Heart left ventricle (tissue), 16 donors: ENCODE data around the gene RPS29. TPM values are rescaled to one million over a fixed set of nuclear protein-coding genes. Genes with fewer than 3 reads are reported as not detected.

Experiments used
- ATAC-seq, 4 donors: fragments of 200-7000 bp; cut with Tn5 transposase; one replicate each; pipeline ENCODE4 v1.9.1; 2020 to 2022; ENCODE audit warnings: moderate library complexity in 4 of 4, mild to moderate bottlenecking in 3 of 4, moderate number of reproducible peaks in 1 of 4
- DNase-seq, 5 donors: peaks; one replicate each; pipeline ENCODE4 v3.0.0-alpha.2; 2020
- H3K27ac ChIP-seq, 12 donors: fragments of 200-600 bp; sonication (generic) in 4 of 12; one replicate each; pipeline versions ENCODE4 v1.5.0 to v1.8.0; 2016 to 2022; ENCODE audit warnings: mild to moderate bottlenecking in 2 of 12
- H3K27me3 ChIP-seq, 9 donors: fragments of 200-600 bp; sonication (generic) in 2 of 9; one replicate each; pipeline versions ENCODE4 v1.5.1 to v1.8.0; 2016 to 2022; ENCODE audit warnings: mild to moderate bottlenecking in 3 of 9
- H3K36me3 ChIP-seq, 9 donors: fragments of 200-600 bp; sonication (generic) in 2 of 9; one replicate each; pipeline versions ENCODE4 v1.5.0 to v1.8.0; 2018 to 2022; ENCODE audit warnings: mild to moderate bottlenecking in 2 of 9
- H3K4me1 ChIP-seq, 12 donors: fragments of 200-600 bp; sonication (generic) in 4 of 12; one replicate each; pipeline versions ENCODE4 v1.5.0 to v1.8.0; 2016 to 2022; ENCODE audit warnings: mild to moderate bottlenecking in 3 of 12
- H3K4me3 ChIP-seq, 12 donors: fragments of 200-600 bp; sonication (generic) in 4 of 12; one replicate each; pipeline versions ENCODE4 v1.5.0 to v1.8.0; 2017 to 2022; ENCODE audit warnings: mild to moderate bottlenecking in 9 of 12, moderate library complexity in 4 of 12
- H3K9me3 ChIP-seq, 12 donors: fragments of 200-600 bp; sonication (generic) in 4 of 12; one replicate each; pipeline versions ENCODE4 v1.5.0 to v1.8.0; 2016 to 2022; ENCODE audit warnings: mild to moderate bottlenecking in 1 of 12
- CTCF ChIP-seq, 12 donors: fragments of 200-600 bp; sonication (generic) in 4 of 12; IDR thresholded peaks; one replicate each; pipeline versions ENCODE4 v1.5.0 to v1.8.0; 2018 to 2022; ENCODE audit warnings: antibody characterized with exemption in 12 of 12, mild to moderate bottlenecking in 5 of 12
- POLR2A ChIP-seq, 2 donors: fragments of 450-650 bp; IDR thresholded peaks; one replicate each; pipeline ENCODE4 v1.6.1; 2017; ENCODE audit warnings: antibody characterized with exemption in 2 of 2, mild to moderate bottlenecking in 2 of 2, moderate library complexity in 2 of 2
- WGBS, 4 donors: extraction: QIAGEN DNeasy Blood & Tissue Kit in 2 of 4; methylation state at CpG; one replicate each; pipeline versions ENCODE4 v1.1.5 to v1.1.7; 2013 to 2018; 5-methylcytosine and 5-hydroxymethylcytosine counted together
- intact Hi-C, 10 donors: fragments of 100-400 bp; cut with DNase I; formaldehyde crosslinking; loops; one replicate each; pipeline versions ENCODE4 v1.11.1 to v1.14.2; 2022
- polyA plus RNA-seq, 2 donors: library from polyadenylated mRNA; stranded (reverse); fragments of 200-250 nt; gene quantifications; one replicate each; pipeline ENCODE4 v1.2.3, GENCODE V29; 2013
- total RNA-seq, 9 donors: library from RNA; depleted of rRNA in 2 of 9; stranded (reverse); fragments of >200 nt in 2 of 9; fragmentation: NEBNext Ultra II Directional in 3 of 9; extraction: Animal tissue kit (Norgen Biotek cat#: 25700) in 3 of 9; gene quantifications; one replicate each; pipeline versions ENCODE4 v1.1.0 to v1.2.4, GENCODE V29; 2016 to 2023
- donor health status: ischemic (EF 13 %, LVEDD 7.1; RV severe dilation, severe dysfunction).
- donor health status: healthy with polysubstance abuse.
- donor health status: DM: no; HTN: yes; CAD: no.
- donor health status: DM: no; HTN: no; CAD: no.
- donor health status: ischemic (EF 25% LVEDD 6.9; RV normal size, moderate dysfunction).
- donor health status: ischemic (EF 25% LVEDD 5.7; RV mildly dilated, moderate dysfunction).
- donor health status: healthy.
- donor health status: DM: yes; HTN: yes; CAD: no.
- donor health status: ischemic (EF 35%, LVEDD 5.7; RV mildly dilated, moderate dysfunction).
- donor health status: nonischemic (EF 11% LVEDD 7.7; RV severe dilation, severe dysfunction).
- donor health status: DM: yes; HTN: yes; CAD: no.
- donor health status: PGD.
- donor health status: ischemic (EF 29% LVEDD 5.4; RV normal size, mild dysfunction).
- donor health status: nonischemic (EF 23%, LVEDD 6.1; RV moderate dilation, normal function).

Gene RPS29
- total and polyA plus RNA-seq, 11 donors, result 507 to 4,598 (median 922) TPM

GRCh38 chr14:49615776-49616175 lies 29.6 kb upstream of the RPS29 start:
- H3K9me3 ChIP-seq, result no peaks in the 10 kb centered on the region
- H3K36me3 ChIP-seq, result peaks cover 0 to 34% (median 23%) of the 10 kb centered on the region in 9 donors
- no peaks in the 10 kb centered on the region for H3K27me3 ChIP-seq
- no peak for ATAC-seq
- WGBS, 4 donors, result 80 to 94% (median 92%) methylated on average over 6 of the region's 6 CpGs
- DNase-seq, result no peak
- peaks cover 0 to 20% (median 9%) of the 10 kb centered on the region in 12 donors for H3K4me1 ChIP-seq
- no peak overlapping the region for H3K27ac ChIP-seq
- H3K4me3 ChIP-seq, result no peak overlapping the region
- TF ChIP-seq CTCF (IDR thresholded peaks at IDR 0.05) (no peak), POLR2A (IDR thresholded peaks at IDR 0.05) (no peak)
- intact Hi-C loops, result no loop called here

GRCh38 chr14:49614196-49614595 lies 28.0 kb upstream of the RPS29 start:
- Histone ChIP-seq H3K36me3 (peaks cover 0 to 34% (median 23%) of the 10 kb centered on the region in 9 donors), H3K4me3 (no peak overlapping the region), H3K9me3 (no peaks in the 10 kb centered on the region), H3K27ac (no peak overlapping the region), H3K4me1 (peaks cover 0 to 14% (median 3%) of the 10 kb centered on the region in 12 donors), H3K27me3 (no peaks in the 10 kb centered on the region)
- 95 to 99% (median 97%) methylated on average over 2 of the region's 2 CpGs for WGBS, 4 donors
- TF ChIP-seq POLR2A (IDR thresholded peaks at IDR 0.05) (no peak), CTCF (IDR thresholded peaks at IDR 0.05) (no peak)
- ATAC-seq (no peak), DNase-seq (no peak)
- intact Hi-C loops, result no loop called here

- WGBS, 4 donors, result 92 to 94% (median 93%) methylated on average over 8 of the region's 8 CpGs
- Histone ChIP-seq H3K4me3 (no peak overlapping the region), H3K4me1 (peaks cover 0 to 5% (median 0%) of the 10 kb centered on the region in 12 donors), H3K27me3 (no peaks in the 10 kb centered on the region), H3K27ac (no peak overlapping the region), H3K36me3 (peaks cover 0 to 26% (median 13%) of the 10 kb centered on the region in 9 donors), H3K9me3 (no peaks in the 10 kb centered on the region)
- TF ChIP-seq CTCF (IDR thresholded peaks at IDR 0.05), result no peak
- no peak for TF ChIP-seq POLR2A (IDR thresholded peaks at IDR 0.05)
- ATAC-seq (no peak), DNase-seq (no peak)
- intact Hi-C loops, result no loop called here
Observed at GRCh38 chr14:49612671-49613070, 26.5 kb upstream of the RPS29 start.

- no peak for DNase-seq
- WGBS, 4 donors, result 93 to 97% (median 95%) methylated on average over 4 of the region's 4 CpGs
- H3K9me3 ChIP-seq, result no peaks in the 10 kb centered on the region
- H3K27ac ChIP-seq, result no peak overlapping the region
- no peak for TF ChIP-seq CTCF (IDR thresholded peaks at IDR 0.05)
- no peak for TF ChIP-seq POLR2A (IDR thresholded peaks at IDR 0.05)
- intact Hi-C loops, result no loop called here
- H3K36me3 ChIP-seq, result peaks cover 0 to 26% (median 9%) of the 10 kb centered on the region in 9 donors
- ATAC-seq, result no peak
- peaks cover 0 to under 1% (median 0%) of the 10 kb centered on the region in 12 donors for H3K4me1 ChIP-seq
- H3K27me3 ChIP-seq, result no peaks in the 10 kb centered on the region
- H3K4me3 ChIP-seq, result no peak overlapping the region
Observed at GRCh38 chr14:49612251-49612650, 26.1 kb upstream of the RPS29 start.
